ENCODE data around the gene RIMS1.

RIMS1 gene

GRCh38 chr6:72412709-72413044, 526.3 kb downstream of the RIMS1 start:
- TF ChIP-seq CTCF (IDR thresholded peaks at IDR 0.05; ENCODE audit: control extremely low read depth, extremely low read depth, low read depth, missing control alignments), result no peak
- POLR2A ChIA-PET, result no interaction called here
- DNase-seq (ENCODE audit: extremely low spot score), result no peak
- CTCF ChIA-PET, result interaction anchor here (0.9 to 9.8 kb wide), 46 partner anchors 9 to 919 kb away, joined by 3 to 197 read pairs (median 6); partner anchors contain the start of gene KHDC1

GRCh38 chr6:72413884-72414283, 527.5 kb downstream of the RIMS1 start:
- TF ChIP-seq CTCF (IDR thresholded peaks at IDR 0.05; ENCODE audit: control extremely low read depth, extremely low read depth, low read depth, missing control alignments), result no peak
- ChIA-PET POLR2A (no interaction called here), CTCF (interaction anchor here (0.9 to 9.8 kb wide), 8 partner anchors 8 to 974 kb away, joined by 3 to 197 read pairs (median 4); no protein-coding TSS in a partner anchor)
- no peak for DNase-seq (ENCODE audit: extremely low spot score)

GRCh38 chr6:72414657-72415056, 528.3 kb downstream of the RIMS1 start:
- POLR2A ChIA-PET, result no interaction called here
- CTCF ChIA-PET, result interaction anchor here (0.7 to 9.8 kb wide), 8 partner anchors 7 to 974 kb away, joined by 3 to 197 read pairs (median 4); no protein-coding TSS in a partner anchor
- no peak for DNase-seq (ENCODE audit: extremely low spot score)
- no peak for TF ChIP-seq CTCF (IDR thresholded peaks at IDR 0.05; ENCODE audit: control extremely low read depth, extremely low read depth, low read depth, missing control alignments)

GRCh38 chr6:72416744-72417465, 530.6 kb downstream of the RIMS1 start:
- POLR2A ChIA-PET, result no interaction called here

GRCh38 chr6:72417759-72418158, 531.4 kb downstream of the RIMS1 start:
- CTCF ChIA-PET, result interaction anchor here (0.6 to 9.8 kb wide), 6 partner anchors 9 to 909 kb away, joined by 3 to 197 read pairs (median 3); no protein-coding TSS in a partner anchor
- no peak for DNase-seq (ENCODE audit: extremely low spot score)
- POLR2A ChIA-PET, result no interaction called here
- TF ChIP-seq CTCF (IDR thresholded peaks at IDR 0.05; ENCODE audit: control extremely low read depth, extremely low read depth, low read depth, missing control alignments), result no peak

More at GRCh38 chr6:72416744-72417465, 530.6 kb downstream of the RIMS1 start:
- CTCF ChIA-PET, result interaction anchor here (0.8 to 9.8 kb wide), 4 partner anchors 8 to 910 kb away, joined by 3 to 197 read pairs (median 3); no protein-coding TSS in a partner anchor
- DNase-seq (ENCODE audit: extremely low spot score), result no peak
- TF ChIP-seq CTCF (IDR thresholded peaks at IDR 0.05; ENCODE audit: control extremely low read depth, extremely low read depth, low read depth, missing control alignments), result no peak

GRCh38 chr6:72418495-72418894, 532.1 kb downstream of the RIMS1 start:
- ChIA-PET CTCF (interaction anchor here (1.0 to 8.1 kb wide), 3 partner anchors 7 to 764 kb away, joined by 3 to 94 read pairs (median 3); no protein-coding TSS in a partner anchor), POLR2A (no interaction called here)
- no peak for TF ChIP-seq CTCF (IDR thresholded peaks at IDR 0.05; ENCODE audit: control extremely low read depth, extremely low read depth, low read depth, missing control alignments)
- no peak for DNase-seq (ENCODE audit: extremely low spot score)

Measured in GM10248 (cell line).